GM12878 (cell line): ENCODE data around the gene MYBPC1.

Experiments used
- CBFB ChIP-seq: IDR thresholded peaks from 2 replicates; pipeline ENCODE4 v1.6.1; 2016; ENCODE audit warnings: antibody characterized with exemption, low read depth
- CEBPB ChIP-seq, 2 experiments: fragments of 150-350 bp in 1 of 2; IDR thresholded peaks; 2 replicates each; pipeline ENCODE4 v1.6.1; 2012 to 2014; ENCODE audit warnings: low read depth in 2 of 2, low read length in 2 of 2, borderline replicate concordance in 1 of 2, inconsistent platforms in 1 of 2
- CEBPZ ChIP-seq: fragments of 150-350 bp; IDR thresholded peaks from 2 replicates; pipeline ENCODE4 v1.6.1; 2016; ENCODE audit warnings: low read depth, low read length
- CREM ChIP-seq: IDR thresholded peaks from 2 replicates; pipeline ENCODE4 v1.6.1; 2014; ENCODE audit warnings: antibody characterized with exemption, low read depth
- CTCF ChIP-seq, 3 experiments: IDR thresholded peaks in 2 of 3; conservative IDR thresholded peaks in 1 of 3; 2 replicates each; pipeline ENCODE4 v1.5.1; 2011; ENCODE audit warnings: low read depth in 3 of 3, low read length in 3 of 3, mild to moderate bottlenecking in 3 of 3, control low read depth in 2 of 3, moderate library complexity in 2 of 3, inconsistent platforms in 1 of 3, mixed read lengths in 1 of 3; ENCODE audit not compliant: control insufficient read depth in 2 of 3, insufficient read depth in 1 of 3; ENCODE audit errors: extremely low read depth in 1 of 3
- MEF2A ChIP-seq: IDR thresholded peaks from 2 replicates; pipeline ENCODE4 v1.6.1; 2011; ENCODE audit warnings: low read depth, mild to moderate bottlenecking, low read length, moderate library complexity; ENCODE audit not compliant: insufficient read depth
- NRF1 ChIP-seq: conservative IDR thresholded peaks from 2 replicates; pipeline ENCODE4 v1.6.1; 2011; ENCODE audit warnings: mild to moderate bottlenecking, low read depth, low read length, improper control_type of control experiment
- POLR2A ChIP-seq: IDR thresholded peaks from 2 replicates; pipeline ENCODE4 v1.6.1; 2011; ENCODE audit warnings: low read depth, mild to moderate bottlenecking, low read length
- POLR2AphosphoS5 ChIP-seq: IDR thresholded peaks from 2 replicates; pipeline ENCODE4 v1.6.1; 2011; ENCODE audit warnings: mild to moderate bottlenecking, low read length, inconsistent platforms
- TAF1 ChIP-seq: IDR thresholded peaks from 2 replicates; pipeline ENCODE4 v1.6.1; 2011; ENCODE audit warnings: mild to moderate bottlenecking, low read depth, low read length, borderline replicate concordance
- TCF7 ChIP-seq: IDR thresholded peaks from 2 replicates; pipeline ENCODE4 v1.6.1; 2014; ENCODE audit warnings: antibody characterized with exemption, borderline replicate concordance
- ZSCAN29 ChIP-seq: fragments of 450-650 bp; IDR thresholded peaks from 2 replicates; pipeline ENCODE4 v1.6.1; 2017; ENCODE audit warnings: mild to moderate bottlenecking, moderate library complexity
- TF ChIP-seq, protein P1 (sequence below): IDR thresholded peaks from 2 replicates; pipeline ENCODE4 v1.6.1; 2012; ENCODE audit warnings: low read depth, low read length, improper control_type of control experiment

DNA sequence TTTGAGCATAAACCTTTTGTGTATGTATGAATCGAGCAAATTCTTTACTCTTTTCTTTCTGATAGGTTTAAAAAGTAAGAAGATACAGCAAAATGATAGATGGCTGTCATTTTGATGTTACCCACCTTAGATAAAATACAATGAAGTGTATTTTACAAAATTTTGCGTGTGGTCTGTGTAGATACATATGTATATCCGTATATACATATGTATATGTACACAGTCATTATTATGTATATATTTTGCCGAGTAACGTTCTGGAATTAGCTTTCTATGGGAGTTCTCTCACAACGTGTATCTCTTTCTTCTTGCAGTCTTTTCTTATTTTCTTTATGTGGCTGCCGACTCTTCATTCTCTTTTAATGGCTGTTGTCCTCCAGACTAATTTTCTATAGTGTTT, 70.2 kb downstream of the MYBPC1 start:
- no peak for TF ChIP-seq NRF1
- no peak for TF ChIP-seq CEBPB (IDR thresholded peaks at IDR 0.05; ENCODE audit: borderline replicate concordance in 1 of 2, low read depth in 2 of 2, low read length in 2 of 2)
- no peak for TF ChIP-seq CTCF (IDR thresholded peaks at IDR 0.05 in 2 of 3, conservative IDR thresholded peaks at IDR 0.05 in 1 of 3; ENCODE audit: control insufficient read depth in 2 of 3, extremely low read depth in 1 of 3, insufficient read depth in 1 of 3, low read depth in 3 of 3, low read length in 3 of 3)
- TF ChIP-seq POLR2AphosphoS5: no peak
- TF ChIP-seq TCF7: no peak
- no peak for TF ChIP-seq CREM
- no peak for TF ChIP-seq CEBPZ
- no peak for TF ChIP-seq POLR2A
- no peak for TF ChIP-seq ZSCAN29
- TF ChIP-seq MEF2A: no peak
- no peak for TF ChIP-seq TAF1
- TF ChIP-seq, protein P1, sequence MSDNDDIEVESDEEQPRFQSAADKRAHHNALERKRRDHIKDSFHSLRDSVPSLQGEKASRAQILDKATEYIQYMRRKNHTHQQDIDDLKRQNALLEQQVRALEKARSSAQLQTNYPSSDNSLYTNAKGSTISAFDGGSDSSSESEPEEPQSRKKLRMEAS: no peak
- TF ChIP-seq CBFB: no peak
